GM21360 (cell line): Measurements from ENCODE around the gene SH3BP2.

Experiments
- ATAC-seq: cut with Tn5 transposase; IDR thresholded peaks from one replicate; pipeline ENCODE4 v1.9.1; 2021; ENCODE audit warnings: mild to moderate bottlenecking, moderate library complexity; ENCODE audit not compliant: unreplicated experiment

The SH3BP2 gene

GRCh38 chr4:2867758-2868491 is 75.0 kb downstream of the SH3BP2 start:
- ATAC-seq = no peak

- no peak for ATAC-seq
These were observed 76.1 kb downstream of the SH3BP2 start for GRCh38 chr4:2868877-2869487.

- ATAC-seq = no peak
These were observed 76.8 kb downstream of the SH3BP2 start for GRCh38 chr4:2869659-2870058.

- no peak for ATAC-seq
These were observed 77.2 kb downstream of the SH3BP2 start for GRCh38 chr4:2870082-2870481.

GRCh38 chr4:2871466-2871865 is 78.6 kb downstream of the SH3BP2 start:
- ATAC-seq = no peak

GRCh38 chr4:2871911-2872310 is 79.0 kb downstream of the SH3BP2 start:
- no peak for ATAC-seq

GRCh38 chr4:2873329-2873728 is 80.4 kb downstream of the SH3BP2 start:
- no peak for ATAC-seq

- no peak for ATAC-seq
These were observed 82.0 kb downstream of the SH3BP2 start for GRCh38 chr4:2874861-2875260.

- ATAC-seq = no peak
These were observed 82.7 kb downstream of the SH3BP2 start for GRCh38 chr4:2875556-2875955.

GRCh38 chr4:2878346-2878745 is 85.5 kb downstream of the SH3BP2 start:
- no peak for ATAC-seq

- no peak for ATAC-seq
These were observed 86.1 kb downstream of the SH3BP2 start for GRCh38 chr4:2879026-2879425.

GRCh38 chr4:2881431-2881830 is 88.5 kb downstream of the SH3BP2 start:
- ATAC-seq = no peak

GRCh38 chr4:2882341-2882740 is 89.5 kb downstream of the SH3BP2 start:
- ATAC-seq = no peak

GRCh38 chr4:2886161-2886560 is 93.3 kb downstream of the SH3BP2 start:
- ATAC-seq = no peak

GRCh38 chr4:2886622-2887021 is 93.7 kb downstream of the SH3BP2 start:
- no peak for ATAC-seq

GRCh38 chr4:2887343-2887742 is 94.5 kb downstream of the SH3BP2 start:
- no peak for ATAC-seq

GRCh38 chr4:2888886-2889285 is 96.0 kb downstream of the SH3BP2 start:
- no peak for ATAC-seq
